ENCODE measurements around the gene PLCH1.

GRCh38 chr3:155737844-155738460, 6.9 kb downstream of the PLCH1 start:
- no peak for TF ChIP-seq CTCF (IDR thresholded peaks at IDR 0.05)
- no peak for TF ChIP-seq POLR2A (IDR thresholded peaks at IDR 0.05)
- TF ChIP-seq EP300 (IDR thresholded peaks at IDR 0.05), result no peak

Data from ovary (tissue), 3 donors.